Breast epithelium (tissue), 3 donors: ENCODE measurements around the gene IL32.

ENCODE experiments used
- CTCF ChIP-seq, 3 donors: fragments of 450-650 bp; IDR thresholded peaks; one replicate each; pipeline ENCODE4 v1.5.1; 2016 to 2017; ENCODE audit warnings: antibody characterized with exemption in 3 of 3, mild to moderate bottlenecking in 3 of 3, moderate library complexity in 3 of 3
- POLR2A ChIP-seq: fragments of 450-650 bp; IDR thresholded peaks from one replicate; pipeline ENCODE4 v1.6.1; 2016; ENCODE audit warnings: antibody characterized with exemption, mild to moderate bottlenecking, moderate library complexity

GRCh38 chr16:3019594-3020246, 45.7 kb upstream of the IL32 start:
- no peak for TF ChIP-seq CTCF (IDR thresholded peaks at IDR 0.05)
- TF ChIP-seq POLR2A, result no peak
